Right renal cortex interstitium (tissue), 3 donors: ENCODE results near the gene FASTKD1. TPM values are rescaled to one million over a fixed set of nuclear protein-coding genes. Genes with fewer than 3 reads are reported as not detected.

ENCODE experiments used
- DNase-seq, 3 donors: peaks; one replicate each; pipeline ENCODE4 v3.0.0-alpha.2; 2013; ENCODE audit warnings: low read depth in 3 of 3, low spot score in 2 of 3
- polyA plus RNA-seq, 3 donors: library from polyadenylated mRNA; unstranded; fragments of 120-200 nt; gene quantifications; one replicate each; pipeline ENCODE4 v1.2.1, GENCODE V29; 2013; ENCODE audit not compliant: insufficient read length in 3 of 3

The FASTKD1 gene
- polyA plus RNA-seq, 3 donors, result 31.6 to 32.3 (median 32.1) TPM

GRCh38 chr2:169509298-169509885 is 64.3 kb downstream of the FASTKD1 start, which contains the start of gene KLHL41:
TSS of gene KLHL41 (plus strand) at chr2:169509702. CDS start at chr2:169509779, 77 bp downstream.
- DNase-seq, result no peak

GRCh38 chr2:169507698-169508097 is 66.0 kb downstream of the FASTKD1 start:
- no peak for DNase-seq

GRCh38 chr2:169504651-169505050 is 69.0 kb downstream of the FASTKD1 start:
- no peak for DNase-seq

GRCh38 chr2:169495310-169495928 is 78.2 kb downstream of the FASTKD1 start:
- DNase-seq, result no peak

- DNase-seq, result no peak
Measured at GRCh38 chr2:169493360-169493759, 80.3 kb downstream of the FASTKD1 start.

- DNase-seq, result no peak
Measured at GRCh38 chr2:169491378-169491777, 82.3 kb downstream of the FASTKD1 start.

GRCh38 chr2:169490834-169491233 is 82.8 kb downstream of the FASTKD1 start:
- DNase-seq, result no peak

- DNase-seq, result no peak
Measured at GRCh38 chr2:169486487-169486886, 87.2 kb downstream of the FASTKD1 start.

- DNase-seq, result no peak
Measured at GRCh38 chr2:169485650-169486138, 88.0 kb downstream of the FASTKD1 start.

GRCh38 chr2:169480079-169480465 is 93.6 kb downstream of the FASTKD1 start:
- no peak for DNase-seq

Other genes with a start within 250 kb of the FASTKD1 start
- gene LRP2, start 211.3 kb downstream of the FASTKD1 start, polyA plus RNA-seq, result 100 to 1,000 TPM; 123 to 186 (median 162) TPM
- 10 to 100 TPM; 10.3 to 11.4 (median 11.0) TPM for gene BBS5, start 94.4 kb downstream of the FASTKD1 start, polyA plus RNA-seq
- 1 to 10 TPM; 1.1 to 1.3 (median 1.2) TPM for gene KLHL41, start 64.2 kb downstream of the FASTKD1 start, polyA plus RNA-seq
- 100 to 1,000 TPM; 104 to 129 (median 114) TPM for gene PPIG, start 10.5 kb upstream of the FASTKD1 start, polyA plus RNA-seq
- 1 to 10 TPM; 1.2 to 3.4 (median 2.4) TPM for gene CFAP210, start 120.5 kb upstream of the FASTKD1 start, polyA plus RNA-seq
- gene PHOSPHO2, start 120.6 kb upstream of the FASTKD1 start, polyA plus RNA-seq, result 10 to 100 TPM; 11.5 to 12.6 (median 11.6) TPM
- 10 to 100 TPM; 35.9 to 40.3 (median 36.8) TPM for gene KLHL23, start 160.0 kb upstream of the FASTKD1 start, polyA plus RNA-seq
- gene SSB, start 225.0 kb upstream of the FASTKD1 start, polyA plus RNA-seq, result 100 to 1,000 TPM; 215 to 217 (median 216) TPM